Retinal pigment epithelial cell (primary cell): Measurements from ENCODE around the gene RHBDD1.
"Not testable (repeated sequence)": the region's sequence is repeated elsewhere in the genome, so short reads cannot be mapped to it uniquely, and the experiment has no call there.

Source experiments
- DNase-seq: peaks from one replicate; pipeline ENCODE4 v3.0.0-alpha.2; 2010; ENCODE audit warnings: low read depth
- H3K4me3 ChIP-seq: 2 replicates; pipeline ENCODE4 v1.5.1; 2011; ENCODE audit warnings: mild to moderate bottlenecking, low read length, control low read depth, moderate library complexity
- TF ChIP-seq, protein P1 (sequence below): conservative IDR thresholded peaks from 2 replicates; pipeline ENCODE4 v1.5.1; 2011; ENCODE audit warnings: low read depth, low read length, control low read depth, inconsistent platforms

Gene RHBDD1

DNA sequence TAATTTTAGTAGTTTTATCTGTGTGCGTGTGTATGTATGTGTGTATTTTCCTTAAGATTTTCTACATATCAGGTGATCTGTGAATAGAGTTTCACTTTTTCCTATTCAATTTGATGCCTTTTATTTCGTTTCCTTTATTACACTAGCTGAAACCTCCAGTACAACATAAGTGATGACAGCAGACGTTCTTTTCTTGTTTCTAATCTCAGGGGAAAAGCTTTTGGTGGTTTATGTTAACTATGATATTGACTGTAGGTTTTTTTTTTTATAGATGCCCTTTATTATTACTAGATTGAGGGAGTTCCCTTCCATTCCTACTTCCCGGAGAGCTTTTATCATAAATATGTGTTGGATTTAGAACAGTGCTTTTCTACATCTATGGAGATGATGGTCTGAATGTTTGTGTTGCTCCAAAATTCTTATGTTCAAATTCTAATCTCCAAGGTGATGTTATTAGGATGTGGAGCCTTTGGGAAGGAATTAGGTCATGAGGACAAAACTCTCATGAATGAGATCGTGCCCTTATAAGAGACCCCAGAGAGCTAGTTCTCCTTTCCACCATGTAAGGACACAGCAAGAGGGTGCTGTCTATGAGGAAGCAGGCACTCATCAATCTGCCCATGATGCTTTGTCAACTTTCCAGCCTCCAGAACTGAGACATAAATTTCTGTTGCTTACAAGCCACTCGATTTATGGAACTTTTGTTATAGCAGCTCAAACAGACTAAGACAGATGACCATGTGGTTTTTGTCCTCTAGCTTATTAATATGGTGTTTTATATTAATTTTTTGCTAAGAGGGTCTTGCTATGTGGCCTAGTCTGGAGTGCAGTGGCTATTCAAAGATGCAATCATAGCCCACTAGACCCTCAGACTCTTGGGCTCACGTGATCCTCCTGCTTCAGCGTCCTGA is 5.9 kb upstream of the RHBDD1 start:
- TF ChIP-seq, protein P1, sequence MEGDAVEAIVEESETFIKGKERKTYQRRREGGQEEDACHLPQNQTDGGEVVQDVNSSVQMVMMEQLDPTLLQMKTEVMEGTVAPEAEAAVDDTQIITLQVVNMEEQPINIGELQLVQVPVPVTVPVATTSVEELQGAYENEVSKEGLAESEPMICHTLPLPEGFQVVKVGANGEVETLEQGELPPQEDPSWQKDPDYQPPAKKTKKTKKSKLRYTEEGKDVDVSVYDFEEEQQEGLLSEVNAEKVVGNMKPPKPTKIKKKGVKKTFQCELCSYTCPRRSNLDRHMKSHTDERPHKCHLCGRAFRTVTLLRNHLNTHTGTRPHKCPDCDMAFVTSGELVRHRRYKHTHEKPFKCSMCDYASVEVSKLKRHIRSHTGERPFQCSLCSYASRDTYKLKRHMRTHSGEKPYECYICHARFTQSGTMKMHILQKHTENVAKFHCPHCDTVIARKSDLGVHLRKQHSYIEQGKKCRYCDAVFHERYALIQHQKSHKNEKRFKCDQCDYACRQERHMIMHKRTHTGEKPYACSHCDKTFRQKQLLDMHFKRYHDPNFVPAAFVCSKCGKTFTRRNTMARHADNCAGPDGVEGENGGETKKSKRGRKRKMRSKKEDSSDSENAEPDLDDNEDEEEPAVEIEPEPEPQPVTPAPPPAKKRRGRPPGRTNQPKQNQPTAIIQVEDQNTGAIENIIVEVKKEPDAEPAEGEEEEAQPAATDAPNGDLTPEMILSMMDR = no peak
- no peak for DNase-seq
- H3K4me3 ChIP-seq = no peak overlapping the region

DNA sequence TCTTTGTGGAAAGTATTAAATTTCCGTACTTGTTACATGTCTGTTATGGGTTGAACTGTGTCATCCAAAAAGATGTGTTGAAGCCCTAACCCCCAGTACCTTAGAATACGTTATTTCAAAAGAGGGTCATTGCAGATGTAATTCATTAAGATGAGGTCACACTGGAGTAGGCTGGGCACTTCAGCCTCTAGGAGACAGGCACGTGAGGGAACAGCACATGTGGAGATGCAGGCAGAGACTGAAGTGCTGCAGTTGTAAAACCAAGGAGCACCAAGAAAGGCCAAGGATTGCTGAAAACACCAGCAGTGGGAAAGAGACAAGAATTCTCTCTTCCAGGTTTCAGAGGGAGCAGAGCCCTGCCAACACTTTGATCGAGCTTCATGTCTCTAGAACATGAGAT is 4.6 kb upstream of the RHBDD1 start:
- no peak overlapping the region for H3K4me3 ChIP-seq
- TF ChIP-seq, protein P1 = no peak
- DNase-seq = no peak

DNA sequence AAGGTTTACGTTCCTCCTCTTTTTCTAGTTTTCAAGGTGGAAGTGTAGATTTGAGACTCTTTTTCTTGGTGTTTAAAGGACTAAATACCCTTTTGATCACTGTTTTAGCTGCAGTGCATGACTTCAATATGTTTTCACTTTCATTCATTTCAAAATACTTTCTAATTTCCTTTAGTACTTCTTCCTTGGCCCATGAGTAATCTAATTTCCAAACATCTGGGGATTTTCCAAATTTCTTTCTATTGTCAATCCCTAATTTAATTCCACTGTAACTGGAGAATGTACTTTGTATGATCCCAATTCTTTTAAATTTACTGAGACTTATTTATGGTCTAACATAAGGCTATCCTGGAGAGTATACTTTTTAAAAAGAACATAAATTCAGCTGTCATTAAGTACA is 3.8 kb upstream of the RHBDD1 start:
- no peak overlapping the region for H3K4me3 ChIP-seq
- no peak for DNase-seq
- TF ChIP-seq, protein P1 = no peak

DNA sequence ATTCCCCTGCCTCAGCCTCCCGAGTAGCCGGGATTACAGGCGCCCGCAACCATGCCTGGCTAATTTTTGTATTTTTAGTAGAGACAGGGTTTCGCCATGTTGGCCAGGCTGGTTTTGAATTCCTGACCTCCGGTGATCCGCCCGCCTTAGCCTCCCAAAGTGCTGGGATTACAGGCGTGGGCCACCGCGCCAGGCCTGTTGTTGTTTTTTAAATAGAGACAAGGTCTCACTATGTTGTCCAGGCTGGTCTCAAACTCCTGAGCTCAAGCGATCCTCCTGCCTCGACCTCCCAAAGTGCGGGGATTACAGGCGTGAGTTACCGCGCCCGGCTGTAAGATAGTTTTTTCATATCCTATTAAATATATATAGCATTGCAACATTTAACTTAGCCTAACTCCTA is 974 bp upstream of the RHBDD1 start:
- H3K4me3 ChIP-seq = peak overlapping the region; percentile 79
- DNase-seq = not testable (repeated sequence)

DNA sequence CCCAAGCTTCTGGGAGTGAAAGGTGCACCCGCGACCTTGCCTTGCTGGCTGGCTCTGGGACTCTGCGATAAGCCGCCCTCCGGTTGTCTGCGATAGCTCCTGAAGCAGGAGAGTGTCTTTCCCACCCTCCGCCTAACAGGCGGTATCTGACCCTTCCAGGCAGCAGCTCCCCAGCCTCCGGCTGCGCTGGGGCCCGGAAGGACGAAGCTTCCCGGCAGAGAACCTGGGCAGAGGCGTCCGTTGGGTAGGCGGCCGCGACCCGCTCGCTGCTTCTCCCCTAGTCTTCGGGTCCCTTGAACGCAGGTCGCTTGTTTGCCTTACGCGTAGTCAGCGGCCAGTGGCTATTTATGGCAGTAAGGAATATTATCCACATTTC is 446 bp upstream of the RHBDD1 start:
- peak overlapping the region; percentile 79 for H3K4me3 ChIP-seq
- DNase-seq = no peak
- TF ChIP-seq, protein P1 = no peak

DNA sequence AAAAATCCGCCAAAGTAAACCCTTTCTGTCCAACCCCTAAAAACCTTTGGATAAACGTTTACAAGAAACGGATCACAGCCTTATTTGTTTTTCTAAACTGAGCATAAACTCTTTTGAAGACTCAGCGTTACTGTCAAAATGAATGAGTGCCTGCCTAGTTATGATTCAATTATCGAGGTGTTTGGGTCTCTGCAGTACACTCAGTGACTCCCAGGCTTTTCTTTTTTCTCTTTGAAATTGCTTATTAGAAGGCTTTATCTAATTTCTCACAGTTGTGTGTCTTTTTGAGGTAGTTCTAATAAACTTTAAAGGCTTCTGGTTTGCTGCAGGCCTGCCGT is 663 bp downstream of the RHBDD1 start:
- TF ChIP-seq, protein P1 = no peak
- peak overlapping the region; percentile 79 for H3K4me3 ChIP-seq

DNA sequence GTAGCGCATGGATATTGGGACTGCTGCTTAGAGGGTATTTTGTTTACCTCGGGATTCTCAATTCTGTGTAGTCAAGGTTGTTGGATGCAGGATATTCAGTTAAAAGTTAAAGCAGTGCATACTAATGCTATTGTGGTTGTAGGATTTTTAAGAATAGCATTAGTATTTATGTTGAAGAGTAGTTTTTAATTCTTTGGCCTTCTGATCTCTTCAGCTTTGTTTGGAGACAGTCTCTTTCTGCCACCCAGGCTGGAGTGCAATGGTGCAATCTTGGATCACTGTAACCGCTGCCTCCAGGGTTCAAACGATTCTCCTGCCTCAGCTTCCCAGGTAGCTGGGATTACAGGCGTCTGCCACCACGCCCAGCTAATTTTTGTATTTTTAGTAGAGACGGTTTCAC is 1.5 kb downstream of the RHBDD1 start:
- DNase-seq = no peak
- TF ChIP-seq, protein P1 = no peak
- H3K4me3 ChIP-seq = no peak overlapping the region

More for the DNA sequence above, 663 bp downstream of the RHBDD1 start:
- no peak for DNase-seq
